HG02759 (cell line): Measurements from ENCODE around the gene DESI1.
"Not testable (repeated sequence)": the region's sequence is repeated elsewhere in the genome, so short reads cannot be mapped to it uniquely, and the experiment has no call there.

Source experiments
- ATAC-seq: cut with Tn5 transposase; IDR thresholded peaks from one replicate; pipeline ENCODE4 v1.9.1; 2021; ENCODE audit warnings: mild to moderate bottlenecking, moderate library complexity; ENCODE audit not compliant: unreplicated experiment

DESI1 gene

DNA sequence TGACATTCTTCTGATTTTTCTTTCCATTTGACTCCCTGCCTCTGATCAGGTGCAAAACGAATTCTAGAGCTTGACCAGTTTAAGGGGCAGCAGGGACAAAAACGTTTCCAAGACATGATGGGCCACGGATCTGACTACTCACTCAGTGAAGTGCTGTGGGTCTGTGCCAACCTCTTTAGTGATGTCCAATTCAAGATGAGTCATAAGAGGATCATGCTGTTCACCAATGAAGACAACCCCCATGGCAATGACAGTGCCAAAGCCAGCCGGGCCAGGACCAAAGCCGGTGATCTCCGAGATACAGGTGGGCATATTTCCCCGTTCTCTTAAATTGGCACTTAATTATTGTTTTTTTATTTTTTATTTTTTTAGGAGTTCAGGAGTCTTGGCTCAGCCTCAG is 15.6 kb upstream of the DESI1 start:
- ATAC-seq, result no peak

DNA sequence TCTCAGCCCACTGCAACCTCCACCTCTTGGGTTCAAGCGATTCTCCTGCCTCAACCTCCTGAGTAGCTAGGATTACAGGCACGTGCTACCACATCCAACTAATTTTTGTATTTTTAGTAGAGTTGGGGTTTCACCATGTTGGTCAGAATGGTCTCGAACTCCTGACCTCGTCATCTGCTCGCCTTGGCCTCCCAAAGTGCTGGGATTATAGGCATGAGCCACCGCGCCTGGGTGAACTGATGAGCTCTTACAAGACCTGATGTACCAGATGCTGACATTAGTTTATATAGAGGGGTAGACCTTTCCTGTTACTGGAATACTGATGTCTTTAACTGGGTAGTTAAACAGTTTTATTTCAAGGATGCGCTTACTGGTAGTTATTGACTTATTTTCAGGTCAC is 13.8 kb upstream of the DESI1 start:
- ATAC-seq, result not testable (repeated sequence)

DNA sequence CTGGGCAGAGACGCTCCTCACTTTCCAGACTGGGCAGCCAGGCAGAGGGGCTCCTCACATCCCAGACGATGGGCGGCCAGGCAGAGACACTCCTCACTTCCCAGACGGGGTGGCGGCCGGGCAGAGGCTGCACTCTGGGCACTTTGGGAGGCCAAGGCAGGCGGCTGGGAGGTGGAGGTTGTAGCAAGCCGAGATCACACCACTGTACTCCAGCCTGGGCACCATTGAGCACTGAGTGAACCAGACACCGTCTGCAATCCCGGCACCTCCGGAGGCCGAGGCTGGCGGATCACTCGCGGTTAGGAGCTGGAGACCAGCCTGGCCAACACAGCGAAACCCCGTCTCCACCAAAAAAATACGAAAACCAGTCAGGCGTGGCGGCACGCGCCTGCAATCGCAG is 10.8 kb upstream of the DESI1 start:
- not testable (repeated sequence) for ATAC-seq

DNA sequence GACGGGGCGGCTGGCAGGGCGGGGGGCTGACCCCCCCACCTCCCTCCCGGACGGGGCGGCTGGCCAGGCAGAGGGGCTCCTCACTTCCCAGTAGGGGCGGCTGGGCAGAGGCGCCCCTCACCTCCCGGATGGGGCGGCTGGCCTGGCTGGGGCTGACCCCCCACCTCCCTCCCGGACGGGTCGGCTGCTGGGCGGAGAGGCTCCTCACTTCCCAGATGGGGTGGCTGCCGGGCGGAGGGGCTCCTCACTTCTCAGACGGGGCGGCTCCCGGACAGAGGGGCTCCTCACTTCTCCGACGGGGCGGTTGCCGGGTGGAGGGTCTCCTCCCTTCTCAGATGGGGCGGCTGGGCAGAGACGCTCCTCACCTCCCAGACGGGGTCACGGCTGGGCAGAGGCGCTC is 10.3 kb upstream of the DESI1 start:
- ATAC-seq, result not testable (repeated sequence)

DNA sequence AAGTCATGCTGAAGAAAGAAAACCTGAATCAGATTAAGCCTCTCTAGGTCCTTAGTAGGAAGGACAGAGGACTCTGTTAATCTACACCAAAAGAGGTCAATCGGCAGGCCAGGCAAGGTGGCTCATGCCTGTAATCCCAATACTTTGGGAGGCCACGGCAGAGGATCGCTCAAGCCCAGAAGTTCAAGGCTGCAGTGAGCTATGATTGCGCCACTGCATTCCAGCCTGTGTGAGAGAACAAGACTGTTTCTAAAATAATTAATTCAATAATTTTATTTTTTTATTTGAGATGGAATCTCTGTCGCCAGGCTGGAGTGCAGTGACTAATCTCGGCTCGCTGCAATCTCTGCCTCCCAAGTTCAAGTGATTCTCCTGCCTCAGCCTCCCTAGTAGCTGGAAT is 4.7 kb upstream of the DESI1 start:
- no peak for ATAC-seq

DNA sequence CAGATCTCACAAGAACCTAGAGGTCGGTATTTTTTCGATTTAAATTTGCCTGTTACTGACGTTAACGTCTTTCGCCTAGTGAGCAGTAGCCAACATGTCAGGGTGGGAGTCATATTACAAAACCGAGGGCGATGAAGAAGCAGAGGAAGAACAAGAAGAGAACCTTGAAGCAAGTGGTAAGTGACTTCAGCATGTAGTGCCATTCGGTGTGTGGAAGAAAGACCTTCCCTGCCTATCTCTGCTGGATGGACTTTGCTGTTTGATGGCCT is 1.0 kb upstream of the DESI1 start:
- ATAC-seq, result no peak

DNA sequence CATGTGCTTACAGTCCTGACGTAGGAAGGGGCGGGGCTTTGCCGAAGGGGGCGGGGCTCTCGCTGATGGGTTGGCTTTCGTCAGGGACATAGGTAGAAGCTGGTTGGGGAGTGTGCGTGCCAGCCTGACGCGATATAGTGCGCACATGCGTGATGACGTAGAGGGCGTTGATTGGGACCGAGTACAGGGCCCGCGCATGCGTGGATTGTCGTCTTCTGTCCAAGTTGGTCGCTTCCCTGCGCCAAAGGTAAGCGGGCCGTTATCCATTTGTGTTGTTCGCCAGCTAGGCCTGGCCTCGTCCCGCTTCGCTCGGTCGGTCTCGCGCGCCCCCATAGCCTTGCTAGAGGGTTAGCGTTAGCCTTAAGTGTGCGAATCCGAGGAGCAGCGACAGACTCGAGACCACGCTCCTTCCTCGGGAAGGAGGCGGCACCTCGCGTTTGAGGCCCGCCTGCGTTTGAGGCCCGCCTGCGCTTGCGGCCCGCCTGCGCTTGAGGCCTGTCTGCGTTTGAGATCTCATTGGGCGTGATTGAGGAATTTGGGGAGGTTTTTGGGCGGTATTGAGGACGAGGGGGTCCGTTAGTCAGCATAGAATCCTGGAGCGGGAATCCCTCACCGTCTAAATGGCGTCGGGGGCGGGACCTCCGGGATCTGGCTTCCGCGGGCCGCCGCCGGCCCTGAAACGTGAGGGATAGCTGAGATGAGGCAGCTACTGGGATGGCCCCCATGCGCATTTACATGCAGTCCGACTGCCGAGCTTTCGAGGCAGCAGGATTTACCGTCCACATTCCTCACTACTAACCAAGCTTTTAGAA is 462 bp upstream of the DESI1 start, which contains the start of gene XRCC6:
XRCC6 (plus strand) TSS at position 197 of the 812 bp plus-strand sequence. CDS start 710 bp downstream, outside the sequence.
- peak; percentile 86 for ATAC-seq

DNA sequence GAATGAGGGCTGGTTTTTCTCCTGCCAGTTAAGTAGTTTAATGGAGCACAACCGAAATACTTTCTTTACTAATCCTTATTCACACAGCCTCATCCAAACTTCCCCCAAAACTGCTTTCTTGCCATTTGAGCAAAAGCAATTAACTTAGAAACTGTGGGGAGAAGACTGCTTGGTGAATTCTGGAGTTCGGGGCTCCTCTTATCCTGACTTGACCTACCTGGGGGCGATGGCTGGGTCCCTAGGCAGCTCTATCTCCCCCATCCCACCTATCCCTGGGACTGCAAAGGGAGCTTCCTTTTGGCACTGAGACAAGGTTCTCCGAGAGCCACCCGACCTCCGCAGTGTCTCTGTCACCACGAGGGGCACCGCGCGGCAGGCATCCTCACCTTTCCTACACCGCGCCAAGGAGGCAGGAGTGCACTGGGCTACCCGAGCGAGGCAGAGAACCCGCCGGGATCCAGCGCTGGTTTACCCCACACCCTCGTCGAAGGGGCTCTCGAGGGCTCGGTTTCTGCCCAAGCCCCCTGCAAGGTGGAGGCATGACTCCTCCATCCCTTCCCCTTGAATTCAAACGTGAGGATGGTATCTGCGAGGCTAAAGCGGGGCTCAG is 759 bp downstream of the DESI1 start:
- no peak for ATAC-seq

DNA sequence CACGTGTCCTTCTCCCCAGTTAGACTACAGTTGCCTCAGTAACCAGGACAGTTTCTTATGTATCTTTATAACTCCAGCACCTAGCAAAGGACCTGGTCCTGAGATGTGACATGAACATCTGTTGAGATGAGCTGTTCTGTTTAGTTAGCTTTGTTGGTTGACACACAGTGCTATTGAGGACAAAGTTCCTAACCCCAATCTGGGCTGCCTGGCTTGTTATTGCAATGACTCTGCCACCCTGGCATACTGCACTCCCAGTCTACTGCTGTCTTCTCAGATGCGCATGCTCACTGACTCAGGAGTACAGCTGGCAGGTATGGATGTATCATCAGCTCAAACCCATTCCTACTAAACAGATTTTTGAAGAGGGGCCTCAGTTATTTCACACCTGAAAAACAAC is 7.4 kb downstream of the DESI1 start:
- ATAC-seq, result no peak

DNA sequence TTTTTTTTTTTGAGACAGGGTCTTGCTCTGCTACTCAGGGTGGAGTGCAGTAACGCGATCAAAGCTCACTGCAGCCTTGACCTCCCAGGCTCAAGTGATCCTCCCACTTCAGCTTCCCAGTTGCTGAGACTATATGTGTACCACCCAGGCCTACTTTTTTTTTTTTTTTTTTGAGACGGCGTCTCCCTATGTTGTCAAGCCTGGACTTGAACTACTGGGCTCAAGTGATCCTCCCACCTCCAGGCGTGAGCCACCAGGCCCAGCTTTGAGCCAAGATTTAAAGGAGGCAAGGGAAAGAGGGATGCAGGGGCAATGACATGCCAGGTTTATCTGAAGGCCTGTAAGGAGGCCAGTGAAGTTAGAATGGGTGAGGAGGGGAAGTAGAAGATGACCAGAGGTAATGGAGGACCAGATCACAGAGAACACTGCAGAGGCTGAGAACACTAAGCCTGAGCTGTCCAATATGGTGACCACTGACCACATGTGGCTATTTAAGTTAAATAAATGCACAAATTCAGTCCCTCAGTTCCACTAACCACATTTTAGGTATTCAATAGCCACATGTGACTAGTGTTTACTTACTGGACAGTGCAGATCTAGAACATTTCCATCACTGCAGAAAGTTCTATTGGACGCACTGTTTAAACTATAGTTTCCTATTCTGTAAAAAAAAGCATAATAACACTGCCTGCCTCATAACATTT is 8.1 kb downstream of the DESI1 start:
- ATAC-seq, result no peak

DNA sequence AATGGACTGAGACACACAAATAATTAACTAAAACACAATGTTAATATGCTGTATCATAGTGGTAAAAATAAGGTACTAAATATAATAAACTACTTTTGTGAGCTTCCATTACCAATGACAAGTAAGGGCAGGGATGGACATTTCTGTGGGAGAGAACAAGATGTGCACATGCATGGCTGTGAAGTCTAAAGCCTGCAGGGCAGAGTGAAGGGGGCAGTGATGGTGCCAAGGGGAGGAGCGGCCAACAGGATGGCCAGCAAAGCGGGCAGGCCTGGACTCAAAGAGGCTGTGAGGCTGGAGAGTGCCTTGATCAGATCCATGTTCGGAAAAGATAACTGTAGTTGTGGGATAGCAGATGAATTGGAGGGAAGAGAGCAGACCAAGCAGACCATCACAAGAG is 12.5 kb downstream of the DESI1 start:
- ATAC-seq, result no peak

DNA sequence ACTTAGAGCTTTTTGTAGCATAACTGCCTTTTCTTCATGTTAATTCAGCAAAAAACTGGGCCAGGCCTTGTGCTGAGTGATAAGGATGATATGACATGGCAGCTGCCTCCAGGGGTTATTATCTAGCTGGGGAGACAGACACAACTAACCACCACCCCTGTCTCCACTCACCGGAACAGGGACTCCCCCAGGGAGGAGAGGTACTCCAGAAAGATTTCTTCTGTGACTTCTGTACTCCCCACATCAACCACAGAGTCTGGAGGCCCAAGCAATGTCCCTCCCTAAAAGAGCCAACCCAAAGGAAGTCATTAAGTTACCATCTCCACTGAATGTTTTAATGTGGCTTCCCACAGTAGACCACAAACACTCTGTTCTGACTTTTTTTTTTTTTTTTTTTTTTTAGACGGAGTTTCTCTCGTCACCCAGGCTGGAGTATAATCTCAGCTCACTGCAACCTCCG is 16.9 kb downstream of the DESI1 start:
- ATAC-seq, result peak; percentile 64

DNA sequence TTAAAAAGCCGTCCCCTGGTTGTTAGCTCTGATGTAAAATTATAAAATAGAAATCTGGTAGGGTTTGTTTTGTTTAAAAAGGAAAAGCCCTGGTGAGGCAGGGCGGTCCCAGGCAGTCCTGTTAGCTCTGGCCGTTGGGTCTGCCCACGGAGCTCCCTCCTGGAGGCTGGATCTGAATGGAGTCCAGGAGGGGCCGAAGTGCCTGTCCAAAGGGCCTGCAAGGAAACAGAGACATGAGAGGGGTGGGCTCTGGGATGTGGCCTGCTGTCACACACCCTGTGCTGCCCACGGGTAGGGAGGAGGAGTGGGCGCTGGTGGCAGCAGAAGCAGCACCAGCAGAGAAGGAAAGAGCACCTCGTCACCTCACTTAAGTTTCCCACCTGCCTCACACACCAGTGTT is 19.9 kb downstream of the DESI1 start:
- no peak for ATAC-seq

DNA sequence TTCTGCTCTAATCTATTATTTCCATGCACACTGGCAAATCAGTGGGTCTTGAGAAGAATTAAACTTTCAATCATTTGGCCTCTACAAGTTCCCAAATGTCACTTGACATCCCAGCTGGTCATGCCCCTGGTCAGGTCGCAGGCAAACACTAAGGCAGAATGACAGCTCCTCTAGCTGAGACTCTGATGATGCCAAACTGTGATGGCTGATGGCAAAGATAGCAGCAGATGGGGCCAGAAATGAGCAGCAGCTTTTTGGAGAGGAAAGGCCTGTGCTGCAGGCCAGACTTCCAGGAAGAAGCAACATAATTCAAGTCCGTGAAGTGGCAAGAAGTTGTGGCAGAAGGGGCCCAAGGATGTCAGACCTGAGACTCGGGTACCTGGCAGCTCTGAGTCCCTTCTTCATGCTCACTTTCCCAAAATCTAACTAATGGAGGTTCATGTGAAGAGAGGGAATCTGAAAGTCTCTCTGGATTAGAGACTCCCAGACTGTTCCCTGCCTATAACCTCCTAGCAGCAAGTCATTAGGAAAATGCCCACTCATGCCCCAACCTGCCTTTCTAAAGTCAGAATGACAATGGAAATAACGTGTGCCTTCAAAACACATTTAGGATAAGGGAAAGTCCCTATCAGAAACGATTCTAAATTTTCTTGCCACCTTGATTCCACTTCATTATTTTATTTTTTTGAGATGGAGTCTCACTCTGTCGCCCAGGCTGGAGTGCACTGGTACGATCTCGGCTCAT is 21.8 kb downstream of the DESI1 start:
- no peak for ATAC-seq

DNA sequence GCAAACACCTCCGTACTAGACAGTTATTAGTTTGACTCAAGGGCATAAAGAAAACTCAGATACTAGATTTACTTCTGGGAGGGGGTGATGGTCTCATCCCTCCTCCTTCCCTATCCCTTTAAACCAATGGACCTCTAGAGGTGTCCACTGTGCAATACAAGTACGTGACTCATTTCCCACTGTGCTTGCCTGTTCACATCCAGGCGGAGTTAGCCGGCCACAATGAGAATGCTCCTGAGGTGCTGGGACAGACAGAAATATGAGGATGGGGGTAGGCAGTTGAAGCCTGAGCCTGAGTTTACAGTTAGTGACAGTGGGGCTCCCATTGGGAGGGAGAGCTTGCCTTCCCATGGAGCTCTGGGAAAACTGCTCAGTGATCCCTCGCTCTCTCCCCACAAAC is 22.8 kb downstream of the DESI1 start:
- ATAC-seq, result no peak

DNA sequence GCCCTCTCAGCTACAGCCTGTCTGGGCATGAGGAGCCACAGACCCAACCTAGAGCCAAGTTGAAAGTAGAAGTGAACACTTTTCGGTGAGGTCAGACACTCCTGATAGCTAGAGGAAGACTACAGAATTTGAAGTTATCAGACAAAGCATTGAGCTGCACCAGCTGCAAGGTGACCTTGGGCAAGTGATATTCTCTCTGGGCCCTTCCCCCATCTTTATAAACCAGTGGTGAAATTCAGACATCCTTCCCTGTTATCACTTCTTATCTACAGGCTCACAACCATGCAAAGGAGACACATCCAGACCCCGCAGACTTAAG is 23.2 kb downstream of the DESI1 start:
- ATAC-seq, result no peak

DNA sequence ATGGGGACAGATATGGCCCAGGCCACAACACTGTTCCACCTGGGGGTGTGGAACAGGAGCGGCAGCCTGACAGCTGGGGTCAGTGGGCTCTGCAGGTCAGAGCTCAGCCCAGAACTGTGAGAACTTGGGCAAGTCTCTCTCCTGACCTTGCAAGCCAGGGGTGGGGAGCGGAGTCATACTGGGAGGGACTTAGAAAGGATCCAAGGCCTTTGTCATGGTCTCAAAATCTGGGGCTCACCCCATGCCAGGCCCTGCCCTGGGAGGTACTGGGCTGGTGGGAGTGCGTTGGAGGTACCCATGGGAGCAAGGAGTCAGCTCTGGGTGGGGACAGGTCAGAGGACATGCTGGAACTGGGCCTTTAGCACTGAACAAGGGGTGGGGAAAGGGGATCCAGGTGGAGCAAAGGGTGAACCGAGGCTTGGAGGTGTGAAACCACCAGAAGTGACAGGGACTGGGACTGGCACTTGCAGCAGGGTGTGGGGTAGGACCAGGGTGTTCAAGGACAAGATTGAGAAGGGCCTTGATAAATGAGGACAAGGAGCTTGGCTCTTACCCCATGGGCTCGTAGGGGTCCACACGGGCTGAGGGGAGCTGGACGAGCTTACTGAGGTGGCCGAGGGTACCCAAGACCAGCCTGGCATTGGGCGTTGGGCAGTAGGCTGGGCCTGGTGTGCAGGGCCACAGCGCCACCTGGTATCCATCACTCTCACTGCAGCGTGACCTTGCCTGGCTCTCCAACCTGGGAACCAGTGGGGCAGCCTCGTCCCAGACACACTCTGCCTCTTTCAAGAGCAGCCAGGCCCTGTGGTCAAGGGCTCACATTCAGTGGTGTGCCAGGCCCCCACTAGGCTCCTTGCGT is 23.8 kb downstream of the DESI1 start:
- ATAC-seq, result no peak

DNA sequence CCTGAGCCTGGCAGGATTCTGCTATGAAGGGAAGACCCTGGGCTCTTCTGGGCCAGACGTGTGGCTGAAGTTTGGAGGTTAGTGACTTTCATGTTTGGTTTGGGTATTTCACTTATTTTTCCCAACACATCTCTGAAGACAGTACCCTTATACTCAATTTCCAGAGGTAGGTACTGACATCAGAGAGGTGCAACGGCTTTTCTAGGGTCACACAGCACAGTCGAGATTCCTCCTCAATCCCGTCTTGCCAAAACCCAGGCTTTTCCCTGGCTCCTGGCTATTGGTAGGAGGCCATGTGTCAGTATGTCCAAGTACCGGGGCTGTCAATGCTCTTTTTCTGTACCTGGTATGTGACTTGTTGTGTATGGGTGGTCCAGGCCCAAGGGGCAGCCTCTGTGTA is 25.1 kb downstream of the DESI1 start:
- no peak for ATAC-seq

DNA sequence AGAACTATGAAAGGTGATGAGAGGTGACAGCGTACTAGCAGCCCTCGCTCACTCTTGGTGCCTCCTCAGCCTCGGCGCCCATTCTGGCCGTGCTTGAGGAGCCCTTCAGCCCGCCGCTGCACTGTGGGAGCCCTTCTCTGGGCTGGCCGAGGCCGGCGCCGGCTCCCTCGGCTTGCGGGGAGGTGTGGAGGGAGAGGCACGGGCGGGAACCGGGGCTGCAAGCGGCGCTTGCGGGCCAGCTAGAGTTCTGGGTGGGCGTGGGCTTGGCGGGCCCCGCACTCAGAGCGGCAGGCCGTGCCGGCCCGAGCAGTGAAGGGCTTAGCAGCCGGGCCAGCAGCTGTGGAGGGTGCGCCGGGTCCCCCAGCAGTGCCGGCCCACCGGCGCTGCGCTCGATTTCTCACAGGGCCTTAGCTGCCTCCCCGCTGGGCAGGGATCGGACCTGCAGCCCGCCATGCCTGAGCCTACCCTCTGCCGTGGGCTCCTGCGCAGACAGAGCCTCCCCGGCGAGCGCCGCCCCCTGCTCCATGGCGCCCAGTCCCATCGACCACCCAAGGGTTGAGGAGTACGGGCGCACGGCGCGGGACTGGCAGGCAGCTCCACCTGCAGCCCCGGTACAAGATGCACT is 27.4 kb downstream of the DESI1 start:
- ATAC-seq, result not testable (repeated sequence)
